Renal cortex interstitium (tissue), 11 donors: ENCODE data around the gene DOCK9. TPM values are rescaled to one million over a fixed set of nuclear protein-coding genes. Genes with fewer than 3 reads are reported as not detected.

Experiments
- DNase-seq, 11 donors: peaks; one replicate each; pipeline ENCODE4 v3.0.0-alpha.2; 2013; ENCODE audit warnings: low read depth in 9 of 11, low spot score in 4 of 11; ENCODE audit errors: extremely low read depth in 1 of 11
- polyA plus RNA-seq, 3 donors: library from polyadenylated mRNA; unstranded; fragments of 120-200 nt; gene quantifications; one replicate each; pipeline ENCODE4 v1.2.1, GENCODE V29; 2013; ENCODE audit not compliant: insufficient read length in 3 of 3

Gene DOCK9
- polyA plus RNA-seq, 3 donors: 54.0 to 74.4 (median 65.2) TPM

- DNase-seq: no peak
Observed at GRCh38 chr13:98959786-98960605, 17.9 kb downstream of the DOCK9 start.

- DNase-seq: no peak
Observed at GRCh38 chr13:98959291-98959690, 18.6 kb downstream of the DOCK9 start.

DNA sequence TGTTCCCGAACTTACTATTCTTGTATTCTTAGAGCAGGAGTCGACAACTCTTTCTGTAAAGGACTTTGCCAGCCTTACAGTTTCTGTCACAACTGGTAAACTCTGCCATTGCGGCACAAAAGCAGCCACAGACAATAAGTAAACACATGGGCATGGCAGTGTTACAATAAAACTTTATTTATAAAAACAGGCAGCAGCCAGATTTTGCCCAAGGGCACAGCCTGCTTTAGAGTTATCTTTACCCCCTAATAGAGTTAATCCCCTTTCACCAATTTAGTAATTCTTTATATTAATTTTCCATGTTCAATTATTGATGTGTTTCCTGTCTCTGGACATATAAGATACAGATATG is 19.4 kb downstream of the DOCK9 start:
- no peak for DNase-seq

- DNase-seq: no peak
Observed at GRCh38 chr13:98957731-98958442, 20.0 kb downstream of the DOCK9 start.

GRCh38 chr13:98955336-98955735 is 22.5 kb downstream of the DOCK9 start:
- DNase-seq: no peak

- no peak for DNase-seq
Observed at GRCh38 chr13:98954313-98954712, 23.6 kb downstream of the DOCK9 start.

DNA sequence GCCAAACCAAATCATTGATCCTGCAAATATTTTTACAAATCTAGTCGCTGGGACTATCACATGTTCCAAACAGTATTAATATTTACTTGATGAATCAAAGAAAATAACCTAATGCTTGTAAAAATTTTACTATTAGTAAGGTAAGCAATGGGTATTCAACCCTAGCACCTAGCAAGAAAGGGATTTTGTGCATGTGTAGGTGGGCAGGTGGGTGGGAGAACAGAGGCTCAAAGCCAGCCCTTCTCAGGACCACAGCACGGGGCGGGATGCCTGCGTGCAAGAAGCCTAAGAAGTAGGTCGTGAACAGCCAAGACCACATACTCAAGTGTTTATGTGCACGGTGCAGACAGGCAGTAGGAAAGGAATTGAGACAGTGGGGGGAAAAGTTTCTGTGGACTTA is 26.6 kb downstream of the DOCK9 start:
- no peak for DNase-seq

GRCh38 chr13:98950705-98951104 is 27.2 kb downstream of the DOCK9 start:
- DNase-seq: no peak

DNA sequence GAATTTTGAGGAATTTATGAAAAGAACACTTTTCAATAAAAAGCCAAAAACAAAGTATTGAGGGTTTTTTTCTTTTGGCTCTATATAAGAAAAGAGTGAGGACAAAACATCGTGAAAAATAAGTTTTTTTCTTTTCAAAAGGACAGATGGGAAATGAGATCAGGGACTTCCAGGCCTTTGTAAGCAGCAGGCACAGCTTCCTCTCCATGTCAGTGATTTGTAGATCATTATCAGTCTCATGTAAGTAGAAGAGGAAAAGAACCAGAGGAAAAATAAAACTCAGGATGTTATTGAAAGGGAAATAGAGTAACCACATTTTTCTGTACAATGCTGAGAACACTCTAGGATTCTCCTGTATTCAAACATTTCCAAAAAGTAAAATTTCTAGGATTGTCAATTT is 29.9 kb downstream of the DOCK9 start:
- DNase-seq: no peak

DNA sequence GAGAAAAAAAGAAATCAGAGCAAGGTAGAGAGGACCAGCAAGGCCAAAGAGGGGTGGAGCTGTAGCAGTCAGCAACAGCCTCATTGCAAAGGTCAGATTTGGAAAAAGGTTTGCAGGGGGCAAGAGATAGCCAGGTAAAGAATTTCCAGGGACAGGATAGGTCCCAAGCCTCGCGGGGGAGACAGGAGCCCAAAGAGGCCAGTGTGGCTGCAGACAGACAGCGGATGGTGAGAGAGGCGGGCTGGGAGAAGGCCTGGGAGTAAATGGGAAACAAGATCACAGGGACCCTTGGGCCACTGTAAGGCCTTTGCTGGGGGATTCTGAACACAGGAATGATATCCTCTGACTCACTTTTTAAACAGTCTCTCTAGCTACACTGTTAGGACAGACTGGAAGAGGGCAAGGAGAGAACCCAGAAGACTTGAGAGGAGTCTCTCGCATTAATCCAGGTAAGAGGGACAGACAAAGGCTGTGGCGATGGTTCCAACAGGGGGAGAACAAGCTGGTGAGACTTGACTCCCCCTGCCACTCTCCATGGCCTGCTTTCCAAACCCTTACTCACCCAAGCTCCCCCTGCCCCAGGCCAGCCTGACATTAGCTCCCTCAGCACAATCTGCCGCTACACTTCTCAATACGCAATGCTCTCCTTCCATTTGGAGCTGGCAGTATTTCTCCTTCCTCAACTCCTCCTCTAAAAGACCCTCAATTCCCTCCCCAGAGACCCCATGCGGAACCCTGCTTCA is 31.8 kb downstream of the DOCK9 start:
- no peak for DNase-seq

DNA sequence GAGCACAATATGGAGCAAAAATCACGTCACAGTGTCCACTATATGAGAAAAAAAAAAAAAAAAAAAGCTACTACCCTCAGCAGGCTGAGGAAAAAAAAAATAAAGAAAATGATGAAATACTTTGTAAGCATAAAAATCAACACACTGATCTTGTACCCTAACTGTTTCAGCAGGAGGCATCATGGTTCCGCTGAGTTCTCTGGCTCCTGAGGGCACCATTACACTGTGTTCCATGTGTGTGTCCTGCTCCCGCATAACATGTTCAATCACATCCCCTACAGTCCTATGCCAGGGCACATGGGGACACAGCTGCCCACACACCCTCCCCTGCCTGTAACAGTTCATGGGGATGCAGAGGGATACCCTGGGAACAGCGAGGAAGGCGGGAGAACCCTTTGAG is 33.5 kb downstream of the DOCK9 start:
- no peak for DNase-seq

DNA sequence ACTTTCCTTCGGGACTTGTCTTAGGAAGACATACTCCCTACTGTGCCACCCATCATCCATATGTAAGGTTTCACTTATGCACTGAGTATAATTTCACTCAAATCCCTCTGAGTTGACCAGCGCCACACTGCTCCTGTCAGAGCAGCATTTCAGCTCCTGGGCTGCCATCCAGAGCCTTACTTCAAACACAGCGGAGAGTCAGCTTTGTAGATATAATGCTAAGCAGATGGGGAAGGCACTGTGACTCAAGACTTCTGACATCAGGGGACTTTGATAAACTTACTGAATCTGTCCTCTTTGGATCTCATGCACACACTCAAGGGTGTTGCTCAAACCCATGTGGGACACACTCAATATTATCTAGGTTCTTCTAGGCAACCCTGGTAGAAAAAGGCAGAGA is 34.9 kb downstream of the DOCK9 start:
- no peak for DNase-seq

DNA sequence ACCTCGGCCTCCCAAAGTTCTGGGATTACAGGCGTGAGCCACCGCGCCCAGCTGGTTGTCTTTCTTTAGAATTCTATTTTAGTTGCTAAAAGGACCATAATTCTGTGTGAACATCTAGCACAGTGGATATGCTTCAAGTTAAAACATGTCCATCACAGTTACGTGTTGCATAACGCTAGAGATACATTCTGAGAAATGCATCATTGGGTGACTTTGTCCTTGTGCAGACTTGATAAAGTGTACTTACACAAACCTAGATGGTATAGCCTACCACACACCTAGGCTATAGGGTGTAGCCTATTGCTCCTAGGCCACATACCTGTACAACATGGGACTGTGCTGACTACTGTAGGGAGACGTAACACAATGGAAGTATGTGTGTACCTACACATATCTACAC is 35.4 kb downstream of the DOCK9 start:
- no peak for DNase-seq

- no peak for DNase-seq
Observed at GRCh38 chr13:98941536-98941935, 36.3 kb downstream of the DOCK9 start.

- no peak for DNase-seq
Observed at GRCh38 chr13:98941126-98941525, 36.7 kb downstream of the DOCK9 start.

- DNase-seq: no peak
Observed at GRCh38 chr13:98940325-98941001, 37.4 kb downstream of the DOCK9 start.

- no peak for DNase-seq
Observed at GRCh38 chr13:98939660-98940191, 38.1 kb downstream of the DOCK9 start.

- DNase-seq: no peak
Observed at GRCh38 chr13:98938801-98939200, 39.1 kb downstream of the DOCK9 start.

- no peak for DNase-seq
Observed at GRCh38 chr13:98937911-98938381, 39.9 kb downstream of the DOCK9 start.
